T-helper 22 cell (primary cell): Measurements from ENCODE around the gene SUPT6H.
"Not testable (repeated sequence)": the region's sequence is repeated elsewhere in the genome, so short reads cannot be mapped to it uniquely, and the experiment has no call there.

Experiments
- DNase-seq: peaks from one replicate; pipeline ENCODE4 v3.0.0-alpha.2; 2020; ENCODE audit warnings: low read depth

SUPT6H gene

DNA sequence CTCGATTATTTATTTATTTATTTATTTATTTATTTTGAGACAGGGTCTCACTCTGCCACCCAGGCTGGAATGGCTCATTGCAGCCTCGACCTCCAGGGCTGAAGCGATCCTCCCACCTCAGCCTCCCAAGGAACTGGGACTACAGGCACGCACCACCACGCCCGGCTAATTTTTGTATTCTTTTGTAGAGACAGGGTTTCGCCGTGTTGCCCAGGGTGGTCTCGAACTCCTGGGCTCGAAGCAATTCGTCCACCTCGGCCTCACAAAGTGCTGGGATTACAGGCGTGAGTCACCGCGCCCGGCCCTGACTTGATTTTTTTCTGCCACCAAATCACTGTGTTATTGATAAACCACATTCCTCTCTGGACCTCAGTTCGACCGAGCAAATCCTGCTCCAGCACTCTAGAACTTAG lies 57.0 kb downstream of the SUPT6H start:
- no peak for DNase-seq

DNA sequence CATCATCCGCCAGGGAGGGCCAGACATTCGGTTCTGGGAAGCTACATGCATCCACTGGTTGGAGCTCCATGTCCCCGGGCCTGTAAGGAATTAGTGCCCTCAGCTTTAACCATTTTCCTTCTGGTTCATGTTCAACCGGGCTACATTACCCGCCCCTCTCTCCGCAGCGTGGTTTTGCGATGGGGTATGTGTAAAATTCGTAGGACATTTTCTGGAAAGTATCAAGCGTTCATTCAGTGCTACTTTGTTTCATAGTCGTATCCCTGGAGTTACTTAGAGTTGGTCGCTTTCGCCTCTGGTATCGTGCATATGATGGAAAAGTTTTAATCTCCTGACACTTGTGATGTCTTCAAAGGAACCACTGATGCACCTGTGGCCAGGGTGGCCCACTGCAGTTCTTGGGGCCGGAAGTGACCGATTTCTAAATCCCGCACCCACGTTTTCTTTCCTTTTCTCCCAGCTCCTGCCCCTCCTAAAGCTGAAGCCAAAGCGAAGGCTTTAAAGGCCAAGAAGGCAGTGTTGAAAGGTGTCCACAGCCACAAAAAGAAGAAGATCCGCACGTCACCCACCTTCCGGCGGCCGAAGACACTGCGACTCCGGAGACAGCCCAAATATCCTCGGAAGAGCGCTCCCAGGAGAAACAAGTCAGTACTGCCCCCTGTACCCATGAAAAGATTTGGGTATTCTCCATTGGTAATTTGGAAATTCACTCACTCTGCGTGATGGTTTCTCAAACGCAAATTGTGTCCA lies 58.4 kb downstream of the SUPT6H start:
- DNase-seq = no peak

DNA sequence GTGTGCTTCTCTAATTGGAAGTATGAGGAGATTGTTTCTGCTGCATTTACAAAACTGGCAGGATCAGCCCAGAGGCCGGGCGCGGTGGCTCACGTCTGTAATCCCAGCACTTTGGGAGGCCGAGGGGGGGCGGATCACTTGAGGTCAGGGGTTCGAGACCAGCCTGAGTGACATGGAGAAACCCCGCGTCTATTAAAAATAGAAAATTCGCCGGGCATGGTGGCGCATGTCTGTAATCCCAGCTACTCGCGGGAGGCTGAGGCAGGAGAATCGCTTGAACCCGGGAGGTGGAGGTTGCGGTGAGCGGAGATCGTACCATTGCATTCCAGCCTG lies 59.0 kb downstream of the SUPT6H start:
- not testable (repeated sequence) for DNase-seq

DNA sequence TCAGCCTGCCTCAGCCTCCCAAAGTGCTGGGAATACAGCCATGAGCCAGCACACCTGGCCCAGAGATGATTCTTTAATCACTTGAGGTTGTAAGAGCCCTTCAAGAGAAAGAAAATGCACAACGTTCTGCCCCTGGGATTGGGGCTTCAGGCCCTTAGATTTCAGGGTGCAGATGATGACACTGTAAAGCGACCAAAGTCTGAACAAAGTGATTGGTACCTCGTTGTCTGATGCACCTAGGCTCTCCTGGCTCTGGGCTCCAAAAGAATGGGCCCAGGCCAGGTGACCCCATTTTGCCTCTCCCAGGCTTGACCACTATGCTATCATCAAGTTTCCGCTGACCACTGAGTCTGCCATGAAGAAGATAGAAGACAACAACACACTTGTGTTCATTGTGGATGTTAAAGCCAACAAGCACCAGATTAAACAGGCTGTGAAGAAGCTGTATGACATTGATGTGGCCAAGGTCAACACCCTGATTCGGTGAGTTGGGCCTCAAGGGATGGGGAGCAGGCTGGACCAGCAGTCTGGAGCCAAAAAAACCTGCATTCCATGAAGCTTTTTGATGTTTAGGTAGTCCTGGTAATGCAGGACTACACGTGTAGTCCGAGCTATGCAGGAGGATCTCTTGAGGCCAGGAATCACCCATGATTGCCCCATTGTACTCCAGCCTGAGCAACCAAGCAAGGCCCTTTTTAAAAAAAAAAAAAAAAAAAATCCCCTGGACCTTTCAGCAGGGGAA lies 60.6 kb downstream of the SUPT6H start:
- no peak for DNase-seq

DNA sequence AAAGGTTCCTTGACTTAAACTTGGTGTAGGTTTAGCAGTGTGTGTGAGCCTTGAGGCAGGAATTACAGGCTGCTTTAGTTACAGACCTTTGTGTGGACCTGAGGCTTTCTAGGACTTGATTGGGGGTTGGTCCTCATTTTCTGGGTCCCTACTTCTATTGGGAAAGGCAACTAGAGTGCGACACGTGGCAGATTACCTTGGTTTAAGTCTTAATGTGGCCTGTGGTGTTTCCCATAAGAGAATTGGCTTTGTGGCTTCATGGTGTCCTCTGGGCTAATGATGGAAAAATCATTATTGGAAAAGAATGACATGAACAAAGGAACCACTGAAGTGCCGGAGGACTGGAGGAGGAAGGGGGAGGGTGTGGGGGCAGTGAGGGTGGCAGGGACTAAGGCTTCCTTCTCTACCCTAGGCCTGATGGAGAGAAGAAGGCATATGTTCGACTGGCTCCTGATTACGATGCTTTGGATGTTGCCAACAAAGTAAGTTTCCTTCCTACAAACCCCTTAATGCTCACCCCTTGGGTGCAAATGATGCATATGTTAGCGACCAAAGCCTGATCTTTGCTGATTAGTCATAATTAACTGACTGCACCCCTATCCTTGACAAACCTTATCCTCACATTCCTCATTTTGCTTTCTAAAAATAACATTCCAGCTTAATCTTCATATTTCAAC lies 61.3 kb downstream of the SUPT6H start:
- no peak for DNase-seq

DNA sequence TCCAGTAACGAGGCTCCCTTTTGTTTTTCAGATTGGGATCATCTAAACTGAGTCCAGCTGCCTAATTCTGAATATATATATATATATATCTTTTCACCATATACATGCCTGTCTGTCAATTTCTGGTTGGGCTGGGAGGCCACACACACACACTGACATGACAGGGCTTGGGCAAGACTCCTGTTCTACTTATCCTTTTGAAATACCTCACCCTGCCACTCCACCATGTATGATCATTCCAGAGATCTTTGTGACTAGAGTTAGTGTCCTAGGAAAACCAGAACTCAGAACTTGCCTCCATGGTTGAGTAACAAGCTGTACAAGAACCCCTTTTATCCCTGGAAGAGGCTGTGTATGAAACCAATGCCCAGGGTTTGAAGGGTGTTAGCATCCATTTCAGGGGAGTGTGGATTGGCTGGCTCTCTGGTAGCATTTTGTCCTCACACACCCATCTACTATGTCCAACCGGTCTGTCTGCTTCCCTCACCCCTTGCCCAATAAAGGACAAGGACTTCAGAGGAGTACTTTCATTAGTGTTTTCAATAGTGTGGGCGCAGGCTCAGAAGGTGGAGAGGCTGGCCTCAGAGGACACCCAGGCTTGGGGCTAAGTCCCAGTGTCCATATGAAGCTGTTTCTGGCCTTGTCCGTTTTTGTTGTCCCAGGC lies 62.0 kb downstream of the SUPT6H start:
- DNase-seq = not testable (repeated sequence)

DNA sequence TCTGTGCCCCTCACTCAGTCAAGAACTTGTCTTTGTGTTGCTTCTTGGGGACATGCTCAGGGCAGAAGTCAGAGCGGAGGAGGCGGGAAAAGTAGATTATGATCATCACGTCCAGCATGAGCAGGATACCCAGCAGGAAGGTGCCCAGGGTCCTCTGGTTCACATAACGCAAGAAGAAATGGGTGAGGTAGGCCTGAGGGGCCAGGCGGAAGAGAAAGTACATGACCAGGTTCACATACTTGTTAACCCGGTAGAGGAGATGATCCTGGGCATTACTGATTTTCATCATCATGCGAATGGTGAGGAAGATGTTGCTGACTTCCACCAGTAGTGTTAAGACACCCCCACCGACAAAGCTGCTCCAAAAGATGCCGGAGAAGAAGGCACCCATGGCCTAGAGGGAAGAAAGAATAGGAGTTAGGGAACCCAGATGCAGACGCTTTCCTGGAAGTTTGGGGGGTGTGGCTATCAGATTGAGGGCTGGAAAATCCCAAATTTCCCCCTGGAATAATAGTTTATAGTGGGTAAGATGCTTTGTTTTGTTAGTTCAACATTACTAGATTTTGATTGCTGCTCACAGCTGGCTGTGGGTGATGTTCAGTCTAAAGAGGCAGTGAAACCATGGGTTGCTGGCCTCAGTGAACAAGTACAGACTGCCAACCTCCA lies 62.6 kb downstream of the SUPT6H start:
- DNase-seq = no peak

DNA sequence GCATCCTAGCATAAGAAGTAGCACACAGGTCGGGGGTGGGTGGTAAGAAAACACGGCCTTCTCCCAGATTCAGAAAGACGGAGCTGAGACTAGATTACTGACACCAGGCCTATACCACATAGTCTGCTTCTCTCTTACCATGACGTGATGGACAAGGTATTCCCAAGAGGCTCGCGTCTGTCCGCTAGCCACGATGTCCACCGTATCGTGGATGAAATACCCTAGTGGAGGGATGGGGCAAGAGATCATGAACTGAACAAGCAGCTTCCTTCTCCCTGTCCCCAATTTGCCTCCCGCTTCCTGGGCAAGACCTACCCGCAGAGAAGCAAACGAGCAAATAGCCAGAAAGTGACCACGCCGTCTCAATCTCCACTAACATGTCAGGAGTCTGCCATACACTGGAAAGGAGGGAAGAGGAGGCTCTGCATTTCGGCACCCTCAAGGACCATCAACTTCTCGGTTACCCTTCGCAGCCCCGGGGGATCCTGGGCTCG lies 63.2 kb downstream of the SUPT6H start:
- no peak for DNase-seq

DNA sequence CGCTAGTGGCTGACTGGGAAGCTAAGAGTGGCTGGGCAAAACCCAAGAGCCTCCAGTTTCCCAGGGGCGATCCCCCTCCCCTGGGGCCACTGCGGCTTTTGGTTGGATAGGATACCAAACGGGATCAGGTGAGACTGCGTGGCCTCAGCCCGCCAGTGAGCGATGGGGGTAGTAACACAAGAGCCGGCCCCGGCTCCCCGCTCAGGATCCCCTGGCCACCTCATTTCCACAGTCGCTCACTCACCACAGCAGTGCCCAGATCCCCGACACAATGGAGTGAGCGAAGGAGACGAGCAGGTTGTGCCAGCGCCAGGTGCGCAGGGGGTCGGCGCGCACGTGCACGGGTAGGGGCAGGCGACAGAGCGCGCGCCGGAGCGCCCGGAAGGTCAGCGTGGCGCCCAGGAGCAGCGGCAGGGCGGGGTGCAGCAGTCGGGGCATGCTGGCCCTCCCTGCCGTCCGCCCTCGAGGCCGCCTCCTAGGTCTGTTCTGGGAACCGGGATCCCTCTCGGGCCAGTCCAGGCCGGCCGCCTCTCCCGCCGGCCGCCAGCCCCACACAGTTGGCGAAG lies 63.7 kb downstream of the SUPT6H start:
- DNase-seq = no peak

DNA sequence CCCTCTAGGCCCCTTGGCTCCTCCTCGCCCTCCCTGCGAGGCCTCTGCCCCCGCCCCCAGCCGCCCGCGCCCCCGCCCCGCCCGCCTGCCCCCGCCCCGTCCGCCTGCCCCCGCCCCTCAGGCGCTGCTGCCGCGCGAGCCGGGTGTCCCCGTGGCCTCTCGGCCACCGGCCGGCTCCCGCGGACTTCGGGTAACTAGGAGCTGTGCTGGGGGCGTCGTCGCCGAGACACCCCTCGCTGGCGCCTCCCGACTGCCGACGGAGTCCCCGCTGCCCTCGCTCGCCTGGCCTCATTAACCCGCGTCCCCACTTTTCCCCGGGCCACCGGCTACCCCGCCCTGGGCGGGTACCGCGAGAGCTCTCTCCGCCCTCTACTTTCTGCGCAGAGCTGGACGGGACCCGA lies 64.2 kb downstream of the SUPT6H start, which contains the start of gene TLCD1:
TSS of gene TLCD1 (minus strand) at position 8 of the 401 bp plus-strand sequence. CDS start 136 bp downstream, outside the sequence.
- peak; percentile 58 for DNase-seq

DNA sequence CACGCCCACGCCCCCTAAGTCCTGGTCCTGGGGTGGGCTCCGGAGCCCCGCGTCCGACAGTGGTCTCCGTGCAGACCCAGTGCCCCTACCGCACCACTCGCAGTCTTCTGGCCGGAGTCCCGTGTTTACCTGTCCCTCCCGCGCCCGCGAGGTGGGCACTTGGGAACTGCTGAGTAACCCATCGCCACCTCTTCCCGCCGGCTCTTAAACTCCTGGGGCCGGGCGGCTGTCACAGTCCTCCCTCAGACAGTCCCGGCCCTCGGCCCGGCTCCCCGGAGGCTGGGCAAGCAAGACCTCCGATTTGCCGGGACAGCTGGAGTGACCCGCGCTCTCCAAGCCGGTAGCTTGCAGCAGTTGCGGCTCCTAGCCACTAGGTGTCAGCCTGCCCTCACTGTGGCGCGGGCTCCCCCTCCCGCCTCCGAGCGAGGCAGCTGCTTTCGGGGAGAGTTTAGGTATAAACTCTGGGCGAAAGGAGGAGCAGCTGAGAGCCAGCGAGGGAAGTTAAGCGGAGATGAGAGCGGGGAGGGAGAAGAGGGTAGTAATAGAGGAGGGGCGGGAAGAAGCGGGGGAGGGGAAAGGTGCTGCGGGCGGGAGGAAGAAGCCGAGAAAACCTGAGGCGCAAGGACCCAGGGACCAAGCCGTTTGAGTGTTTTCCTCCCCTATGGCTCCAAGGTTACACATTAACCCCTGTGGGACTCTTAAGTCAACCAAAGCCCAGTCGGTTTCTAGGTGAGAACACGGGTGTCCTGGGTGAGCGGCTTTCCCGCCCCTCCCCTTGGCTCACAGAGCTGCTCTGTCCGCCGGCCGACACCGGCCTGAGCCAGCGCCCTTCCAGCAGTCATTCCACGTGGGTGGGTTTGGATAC lies 64.9 kb downstream of the SUPT6H start:
- peak; percentile 79 for DNase-seq

DNA sequence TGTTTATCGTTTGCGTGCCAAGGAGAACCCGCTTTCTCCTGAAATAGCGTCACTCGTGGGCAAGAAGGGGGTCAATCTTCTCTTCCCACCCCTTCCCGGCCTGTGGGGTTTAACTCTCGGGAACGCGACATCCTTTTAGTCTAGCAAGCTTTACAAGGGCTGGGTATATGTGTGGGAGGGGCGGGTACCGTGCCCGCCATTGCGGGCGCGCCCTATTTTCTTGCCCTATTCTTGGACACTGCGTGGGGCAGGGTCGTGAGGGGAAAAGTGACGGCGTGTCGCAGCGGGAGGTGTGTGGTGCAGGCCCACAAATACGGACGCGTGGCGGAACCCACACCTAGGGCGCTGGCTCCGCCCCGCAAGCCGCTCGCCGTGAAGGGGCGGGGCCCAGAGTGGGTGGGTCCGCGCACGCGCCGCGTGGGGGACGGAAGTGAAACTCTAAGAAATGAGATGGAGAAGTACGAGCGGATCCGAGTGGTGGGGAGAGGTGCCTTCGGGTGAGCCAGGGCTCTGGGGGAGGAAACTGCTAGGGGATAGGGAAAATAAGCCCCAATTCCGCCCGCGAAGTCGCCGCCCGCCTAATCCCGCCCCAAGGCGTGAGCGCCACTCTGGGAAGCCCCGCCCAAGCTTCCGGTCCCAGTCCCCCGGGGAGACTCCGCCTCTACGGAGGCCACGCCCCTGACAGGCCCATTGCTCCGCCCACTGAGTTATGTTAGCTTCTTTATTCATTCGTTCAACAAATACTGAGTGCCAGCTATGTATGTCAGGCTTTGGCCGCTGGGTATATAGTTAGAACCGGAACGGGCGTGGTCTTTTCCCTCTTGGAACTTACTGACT lies 66.6 kb downstream of the SUPT6H start, which contains the start of gene NEK8:
TSS of gene NEK8 (plus strand) at position 425 of the 837 bp plus-strand sequence. CDS start at position 451, 26 bp downstream.
- peak; percentile 90 for DNase-seq

DNA sequence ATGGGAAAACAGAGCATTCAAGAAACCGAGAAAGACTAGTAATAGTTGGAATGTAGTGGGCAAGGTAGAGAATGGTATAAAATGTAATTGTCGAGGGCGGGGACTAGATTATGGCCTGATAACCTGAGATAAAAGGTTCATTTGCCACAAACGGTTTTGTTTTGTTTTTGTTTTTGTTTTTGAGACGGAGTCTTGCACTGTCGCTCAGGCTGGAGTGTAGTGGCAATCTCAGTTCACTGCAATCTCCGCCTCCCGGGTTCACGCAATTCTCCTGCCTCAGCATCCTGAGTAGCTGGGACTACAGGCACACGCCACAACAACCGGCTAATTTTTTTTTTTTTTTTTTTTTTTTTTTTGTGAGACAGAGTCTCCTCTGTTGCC lies 67.9 kb downstream of the SUPT6H start:
- no peak for DNase-seq

DNA sequence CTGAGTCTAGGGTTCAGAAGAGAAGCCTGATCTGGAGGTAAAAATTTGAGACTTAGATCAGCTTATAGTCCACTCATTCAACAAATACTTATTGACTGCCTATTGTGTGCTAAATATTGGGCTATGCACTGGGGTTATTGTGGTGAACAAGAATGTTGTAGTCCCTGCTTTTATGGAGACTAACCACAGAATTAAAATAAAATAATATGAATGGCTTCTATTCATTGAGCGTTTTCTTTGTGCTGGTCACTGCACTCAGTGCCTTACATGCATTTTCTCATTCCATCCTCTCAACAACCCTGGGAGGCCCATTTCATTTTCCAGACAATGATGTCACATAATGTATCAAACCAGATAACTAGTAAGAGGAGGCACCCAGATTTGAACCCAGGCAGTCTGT lies 71.3 kb downstream of the SUPT6H start:
- DNase-seq = no peak

DNA sequence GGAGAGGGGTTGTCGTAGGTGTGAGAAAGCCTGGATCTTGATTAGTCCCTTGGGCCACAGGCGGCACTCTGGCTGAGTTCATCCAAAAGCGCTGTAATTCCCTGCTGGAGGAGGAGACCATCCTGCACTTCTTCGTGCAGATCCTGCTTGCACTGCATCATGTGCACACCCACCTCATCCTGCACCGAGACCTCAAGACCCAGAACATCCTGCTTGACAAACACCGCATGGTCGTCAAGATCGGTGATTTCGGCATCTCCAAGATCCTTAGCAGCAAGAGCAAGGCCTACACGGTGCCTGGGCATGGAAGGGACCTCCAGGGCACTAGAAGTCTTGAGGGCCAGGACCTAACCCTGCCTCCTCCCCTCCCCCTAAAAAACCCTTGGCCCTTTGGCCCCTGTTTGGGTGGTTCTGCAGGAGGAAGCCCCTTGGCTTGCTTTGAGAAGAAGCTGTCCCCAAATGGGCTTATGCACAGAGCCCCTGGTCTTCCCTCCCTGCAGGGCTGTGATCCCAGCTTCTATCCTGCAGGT lies 72.8 kb downstream of the SUPT6H start:
- DNase-seq = no peak

DNA sequence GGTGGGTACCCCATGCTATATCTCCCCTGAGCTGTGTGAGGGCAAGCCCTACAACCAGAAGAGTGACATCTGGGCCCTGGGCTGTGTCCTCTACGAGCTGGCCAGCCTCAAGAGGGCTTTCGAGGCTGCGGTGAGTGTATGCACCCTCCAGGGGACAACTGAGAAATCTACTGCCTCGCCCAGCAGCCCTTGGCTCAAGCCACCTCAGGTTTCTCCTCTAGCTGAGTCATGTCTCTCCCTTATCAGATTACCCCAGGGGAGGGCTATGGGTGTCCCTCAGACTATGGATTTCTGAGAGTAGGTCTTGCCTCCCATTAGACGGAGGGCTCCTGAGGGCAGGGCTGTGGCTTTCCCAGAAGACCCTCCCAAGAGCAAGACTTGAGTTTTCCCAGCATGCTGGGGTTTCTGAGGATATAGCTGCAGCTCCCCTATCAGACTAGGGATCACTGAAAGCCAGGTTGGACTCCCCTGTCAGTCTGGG lies 73.3 kb downstream of the SUPT6H start:
- DNase-seq = no peak

DNA sequence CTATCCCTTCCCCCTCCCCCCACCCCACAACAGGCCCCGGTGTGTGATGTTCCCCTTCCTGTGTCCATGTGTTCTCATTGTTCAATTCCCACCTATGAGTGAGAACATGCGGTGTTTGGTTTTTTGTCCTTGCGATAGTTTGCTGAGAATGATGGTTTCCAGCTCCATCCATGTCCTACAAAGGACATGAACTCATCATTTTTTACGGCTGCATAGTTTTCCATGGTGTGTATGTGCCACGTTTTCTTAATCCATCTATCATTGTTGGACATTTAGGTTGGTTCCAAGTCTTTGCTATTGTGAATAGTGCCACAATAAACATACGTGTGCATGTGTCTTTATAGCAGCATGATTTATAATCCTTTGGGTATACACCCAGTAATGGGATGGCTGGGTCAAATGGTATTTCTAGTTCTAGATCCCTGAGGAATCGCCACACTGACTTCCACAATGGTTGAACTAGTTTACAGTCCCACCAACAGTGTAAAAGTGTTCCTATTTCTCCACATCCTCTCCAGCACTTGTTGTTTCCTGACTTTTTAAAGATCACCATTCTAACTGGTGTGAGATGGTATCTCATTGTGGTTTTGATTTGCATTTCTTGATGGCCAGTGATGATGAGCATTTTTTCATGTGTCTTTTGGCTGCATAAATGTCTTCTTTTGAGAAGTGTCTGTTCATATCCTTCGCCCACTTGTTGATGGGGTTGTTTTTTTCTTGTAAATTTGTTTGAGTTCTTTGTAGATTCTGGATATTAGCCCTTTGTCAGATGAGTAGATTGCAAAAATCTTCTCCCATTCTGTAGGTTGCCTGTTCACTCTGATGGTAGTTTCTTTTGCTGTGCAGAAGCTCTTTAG lies 74.1 kb downstream of the SUPT6H start:
- not testable (repeated sequence) for DNase-seq

DNA sequence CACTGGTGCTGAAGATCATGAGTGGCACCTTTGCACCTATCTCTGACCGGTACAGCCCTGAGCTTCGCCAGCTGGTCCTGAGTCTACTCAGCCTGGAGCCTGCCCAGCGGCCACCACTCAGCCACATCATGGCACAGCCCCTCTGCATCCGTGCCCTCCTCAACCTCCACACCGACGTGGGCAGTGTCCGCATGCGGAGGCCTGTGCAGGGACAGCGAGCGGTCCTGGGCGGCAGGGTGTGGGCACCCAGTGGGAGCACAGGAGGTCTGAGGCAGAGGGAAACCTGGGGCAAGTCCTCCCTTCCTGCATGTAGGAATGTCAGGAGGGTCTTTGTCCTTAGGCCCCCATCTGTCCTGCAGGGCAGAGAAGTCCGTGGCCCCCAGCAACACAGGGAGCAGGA lies 75.3 kb downstream of the SUPT6H start:
- DNase-seq = no peak
